DND-41 (cell line): ENCODE data around the gene RPL27A.

Source experiments
- EZH2 ChIP-seq: IDR thresholded peaks from 3 replicates; pipeline ENCODE4 v1.6.1; 2012; ENCODE audit warnings: borderline replicate concordance, low read depth, mild to moderate bottlenecking, moderate library complexity, low read length, inconsistent platforms; ENCODE audit not compliant: severe bottlenecking
- TF ChIP-seq, protein P1 (sequence below): IDR thresholded peaks from 2 replicates; pipeline ENCODE4 v1.5.1; 2012; ENCODE audit warnings: borderline replicate concordance, low read length, moderate library complexity, mild to moderate bottlenecking; ENCODE audit not compliant: poor library complexity, severe bottlenecking; ENCODE audit errors: extremely low read depth

DNA sequence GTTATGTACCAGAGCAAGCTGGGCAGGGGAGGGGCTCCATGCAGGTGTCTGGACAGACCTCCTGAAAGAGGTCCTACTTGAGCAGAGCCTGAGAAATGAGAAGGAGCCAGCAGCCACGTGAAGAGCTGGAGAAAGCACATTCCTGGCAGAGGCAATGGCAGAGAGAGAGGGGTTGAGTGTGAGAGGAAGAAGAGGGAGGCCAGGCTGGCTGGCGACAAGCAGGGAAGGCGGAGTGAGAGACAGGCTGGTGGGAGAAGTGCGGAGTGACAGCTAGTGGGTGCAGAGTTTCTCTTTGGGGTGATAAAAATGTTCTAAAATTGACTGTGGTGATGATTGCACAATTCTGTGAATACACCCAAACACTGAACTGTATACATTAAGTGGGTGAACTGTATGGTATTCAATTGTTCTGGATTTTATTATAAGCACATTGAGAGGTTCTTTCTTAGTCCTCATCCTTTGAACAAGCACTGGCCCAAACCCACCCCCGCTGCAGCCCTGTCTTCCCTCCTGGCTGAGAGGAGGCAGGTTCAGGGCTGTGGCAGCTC lies 29.4 kb downstream of the RPL27A start:
- TF ChIP-seq, protein P1, sequence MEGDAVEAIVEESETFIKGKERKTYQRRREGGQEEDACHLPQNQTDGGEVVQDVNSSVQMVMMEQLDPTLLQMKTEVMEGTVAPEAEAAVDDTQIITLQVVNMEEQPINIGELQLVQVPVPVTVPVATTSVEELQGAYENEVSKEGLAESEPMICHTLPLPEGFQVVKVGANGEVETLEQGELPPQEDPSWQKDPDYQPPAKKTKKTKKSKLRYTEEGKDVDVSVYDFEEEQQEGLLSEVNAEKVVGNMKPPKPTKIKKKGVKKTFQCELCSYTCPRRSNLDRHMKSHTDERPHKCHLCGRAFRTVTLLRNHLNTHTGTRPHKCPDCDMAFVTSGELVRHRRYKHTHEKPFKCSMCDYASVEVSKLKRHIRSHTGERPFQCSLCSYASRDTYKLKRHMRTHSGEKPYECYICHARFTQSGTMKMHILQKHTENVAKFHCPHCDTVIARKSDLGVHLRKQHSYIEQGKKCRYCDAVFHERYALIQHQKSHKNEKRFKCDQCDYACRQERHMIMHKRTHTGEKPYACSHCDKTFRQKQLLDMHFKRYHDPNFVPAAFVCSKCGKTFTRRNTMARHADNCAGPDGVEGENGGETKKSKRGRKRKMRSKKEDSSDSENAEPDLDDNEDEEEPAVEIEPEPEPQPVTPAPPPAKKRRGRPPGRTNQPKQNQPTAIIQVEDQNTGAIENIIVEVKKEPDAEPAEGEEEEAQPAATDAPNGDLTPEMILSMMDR: no peak
- no peak for TF ChIP-seq EZH2
